Fibroblast of pulmonary artery (primary cell): ENCODE results near the gene HNRNPA3.

ENCODE experiments used
- DNase-seq: peaks from one replicate; pipeline ENCODE4 v3.0.0-alpha.2; 2010; ENCODE audit warnings: low read depth
- H3K4me3 ChIP-seq: replicated peaks from 2 replicates; pipeline ENCODE4 v1.5.1; 2011; ENCODE audit warnings: low read depth, mild to moderate bottlenecking, control low read depth, low read length, moderate library complexity
- TF ChIP-seq, protein P1 (sequence below): IDR thresholded peaks from 2 replicates; pipeline ENCODE4 v1.5.1; 2011; ENCODE audit warnings: mild to moderate bottlenecking, control low read depth, low read length, inconsistent platforms; ENCODE audit errors: missing control alignments

HNRNPA3 gene

DNA sequence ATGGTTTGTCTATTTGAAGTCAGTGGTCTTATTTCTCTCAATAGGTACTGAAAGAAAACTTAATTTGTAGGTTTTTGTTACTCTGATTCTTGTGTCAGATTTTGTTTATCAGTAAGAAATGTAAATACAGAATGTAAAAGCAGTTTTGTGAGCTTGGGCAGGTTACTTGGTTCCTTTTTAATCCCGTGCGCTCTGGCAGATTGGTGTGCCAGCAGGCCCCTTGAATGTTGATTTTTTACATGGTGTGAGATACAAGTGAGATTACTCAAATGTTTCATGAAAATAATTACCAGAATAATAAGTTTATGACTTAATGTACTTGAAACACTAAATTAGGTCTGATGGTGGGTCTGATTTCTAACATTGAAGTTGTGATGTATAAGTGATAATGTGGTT is 13.4 kb downstream of the HNRNPA3 start:
- DNase-seq: no peak
- H3K4me3 ChIP-seq: no peak overlapping the region
- TF ChIP-seq, protein P1, sequence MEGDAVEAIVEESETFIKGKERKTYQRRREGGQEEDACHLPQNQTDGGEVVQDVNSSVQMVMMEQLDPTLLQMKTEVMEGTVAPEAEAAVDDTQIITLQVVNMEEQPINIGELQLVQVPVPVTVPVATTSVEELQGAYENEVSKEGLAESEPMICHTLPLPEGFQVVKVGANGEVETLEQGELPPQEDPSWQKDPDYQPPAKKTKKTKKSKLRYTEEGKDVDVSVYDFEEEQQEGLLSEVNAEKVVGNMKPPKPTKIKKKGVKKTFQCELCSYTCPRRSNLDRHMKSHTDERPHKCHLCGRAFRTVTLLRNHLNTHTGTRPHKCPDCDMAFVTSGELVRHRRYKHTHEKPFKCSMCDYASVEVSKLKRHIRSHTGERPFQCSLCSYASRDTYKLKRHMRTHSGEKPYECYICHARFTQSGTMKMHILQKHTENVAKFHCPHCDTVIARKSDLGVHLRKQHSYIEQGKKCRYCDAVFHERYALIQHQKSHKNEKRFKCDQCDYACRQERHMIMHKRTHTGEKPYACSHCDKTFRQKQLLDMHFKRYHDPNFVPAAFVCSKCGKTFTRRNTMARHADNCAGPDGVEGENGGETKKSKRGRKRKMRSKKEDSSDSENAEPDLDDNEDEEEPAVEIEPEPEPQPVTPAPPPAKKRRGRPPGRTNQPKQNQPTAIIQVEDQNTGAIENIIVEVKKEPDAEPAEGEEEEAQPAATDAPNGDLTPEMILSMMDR: no peak

DNA sequence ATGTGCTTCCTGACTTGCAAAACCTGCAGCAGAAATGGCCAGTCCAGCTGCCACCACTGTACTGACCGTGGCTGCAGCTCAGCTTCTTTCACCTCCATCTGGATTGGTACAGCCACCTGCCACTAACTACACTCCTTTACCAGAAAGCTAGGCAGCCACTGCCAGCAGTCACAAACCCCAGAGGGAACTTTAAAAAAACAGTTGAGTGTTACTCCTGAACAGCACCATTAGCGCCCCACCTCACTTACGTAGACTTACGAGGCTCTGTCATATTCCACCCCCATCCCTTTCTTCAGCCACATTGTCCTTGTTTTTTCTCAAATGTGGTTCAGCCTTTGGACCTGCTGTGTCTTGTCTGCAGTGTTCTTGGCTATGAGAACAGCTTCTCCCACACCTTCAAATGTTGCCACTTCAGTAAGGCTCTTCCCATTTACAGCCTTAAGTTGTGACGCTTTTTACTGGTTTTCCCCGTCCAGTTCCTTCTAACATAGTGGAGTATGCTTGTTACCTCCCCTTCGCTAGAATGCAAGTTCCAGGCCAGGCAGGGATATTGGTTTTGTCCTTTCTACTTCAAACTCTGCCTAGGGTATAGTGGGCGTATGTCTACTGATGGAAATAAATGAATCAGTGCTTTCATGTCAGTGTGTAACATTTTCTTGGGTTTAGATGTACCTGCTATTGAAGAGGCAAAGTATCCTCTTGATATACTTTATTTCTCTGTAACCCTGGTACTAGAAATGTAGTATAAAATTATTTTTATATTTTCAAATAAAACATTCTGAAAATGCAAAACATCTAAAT is 17.0 kb downstream of the HNRNPA3 start:
- TF ChIP-seq, protein P1: no peak
- H3K4me3 ChIP-seq: no peak overlapping the region
- no peak for DNase-seq

DNA sequence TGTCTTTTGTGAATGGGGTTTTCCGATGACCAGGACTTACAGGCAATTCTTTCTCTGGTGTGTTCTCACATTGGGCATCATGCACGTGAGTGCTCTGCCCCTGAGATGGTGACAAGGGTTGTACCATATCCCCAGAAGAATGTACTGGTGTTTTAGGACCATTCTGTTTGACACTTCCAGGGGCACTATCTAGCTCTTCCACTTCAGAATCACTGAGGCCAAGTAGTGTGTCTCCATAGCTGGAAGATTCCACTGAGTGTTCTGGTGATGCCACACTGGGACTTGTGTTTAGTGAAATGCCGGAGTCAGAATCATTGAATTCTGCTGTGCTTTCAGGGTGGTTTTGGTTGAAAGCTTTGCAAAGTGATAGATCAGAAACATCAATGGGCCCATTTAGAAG is 18.7 kb downstream of the HNRNPA3 start:
- no peak for DNase-seq
- no peak overlapping the region for H3K4me3 ChIP-seq
- TF ChIP-seq, protein P1: no peak

DNA sequence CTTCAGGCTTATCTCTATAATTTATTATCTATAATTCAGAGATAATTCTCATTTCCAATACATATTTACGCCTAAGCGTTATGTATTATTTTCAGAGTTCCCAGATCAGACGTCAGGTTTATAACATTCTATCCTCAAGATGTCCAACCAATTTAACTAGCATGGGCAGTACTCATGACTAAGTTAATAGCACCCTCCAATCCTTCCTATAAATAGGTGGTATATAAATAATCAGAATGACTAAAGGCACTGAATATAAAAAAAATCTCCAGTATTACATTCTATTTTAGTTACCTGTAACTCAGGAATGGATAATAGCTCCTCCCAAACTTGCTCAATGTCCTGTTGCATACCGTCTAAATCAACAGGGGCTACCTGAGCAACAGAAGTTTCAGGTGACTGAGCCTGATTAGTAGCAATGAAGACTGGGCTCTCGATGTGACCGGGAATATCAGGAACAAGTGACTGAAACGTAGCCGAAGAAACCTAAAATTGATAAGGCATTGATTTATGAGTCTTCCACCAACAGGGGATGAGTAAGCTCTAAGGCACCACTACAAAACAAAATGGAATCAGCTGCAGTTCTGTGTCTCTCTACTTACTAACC is 19.6 kb downstream of the HNRNPA3 start:
- TF ChIP-seq, protein P1: no peak

DNA sequence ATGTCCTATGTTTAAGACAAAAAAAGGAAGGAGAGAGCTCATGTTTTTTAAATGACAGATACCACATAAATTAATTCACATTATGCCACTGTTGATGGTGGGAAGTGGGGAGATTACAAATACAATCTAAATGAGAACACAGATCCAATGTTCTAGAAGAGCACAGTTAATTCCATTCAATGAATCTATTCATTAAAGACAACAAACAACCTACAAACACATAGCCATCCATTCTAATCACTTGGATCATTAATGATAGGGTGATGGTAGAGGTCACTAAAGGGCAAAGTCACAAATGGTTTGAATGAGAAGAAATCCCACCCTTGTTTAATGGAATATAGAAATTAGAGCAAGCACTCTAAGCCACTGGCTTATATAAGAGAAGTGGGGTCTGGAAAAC is 21.7 kb downstream of the HNRNPA3 start:
- no peak overlapping the region for H3K4me3 ChIP-seq
- TF ChIP-seq, protein P1: no peak
- DNase-seq: no peak

More for the DNA sequence above, 19.6 kb downstream of the HNRNPA3 start:
- DNase-seq: no peak
- no peak overlapping the region for H3K4me3 ChIP-seq

DNA sequence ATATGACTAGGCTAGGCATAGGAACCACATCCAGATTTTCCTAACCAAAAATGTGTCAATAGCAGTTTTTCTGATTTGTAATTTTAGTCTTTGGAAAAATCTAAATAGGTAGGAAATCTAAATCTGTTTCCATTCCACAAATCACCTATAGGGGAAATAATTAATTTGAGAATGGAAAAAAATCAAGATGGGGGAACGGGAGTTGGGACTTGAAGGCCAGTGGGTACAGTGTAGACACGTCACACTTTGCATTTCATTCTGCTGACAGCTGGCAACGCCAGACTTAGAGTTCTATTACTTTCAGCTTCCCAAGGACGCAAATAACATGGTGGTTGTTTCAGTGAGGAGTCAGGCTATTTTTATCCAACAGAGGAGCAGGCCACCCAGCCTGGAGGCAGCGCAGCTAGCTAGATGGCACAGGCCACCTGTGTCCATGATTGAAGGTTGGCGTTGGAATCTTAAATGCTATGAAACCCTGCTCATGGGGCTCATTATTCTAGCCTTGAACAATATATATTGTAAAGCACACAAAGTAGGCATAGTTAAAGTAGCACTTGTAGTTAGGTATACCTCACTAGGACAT is 23.4 kb downstream of the HNRNPA3 start:
- TF ChIP-seq, protein P1: no peak
- H3K4me3 ChIP-seq: no peak overlapping the region
- no peak for DNase-seq

DNA sequence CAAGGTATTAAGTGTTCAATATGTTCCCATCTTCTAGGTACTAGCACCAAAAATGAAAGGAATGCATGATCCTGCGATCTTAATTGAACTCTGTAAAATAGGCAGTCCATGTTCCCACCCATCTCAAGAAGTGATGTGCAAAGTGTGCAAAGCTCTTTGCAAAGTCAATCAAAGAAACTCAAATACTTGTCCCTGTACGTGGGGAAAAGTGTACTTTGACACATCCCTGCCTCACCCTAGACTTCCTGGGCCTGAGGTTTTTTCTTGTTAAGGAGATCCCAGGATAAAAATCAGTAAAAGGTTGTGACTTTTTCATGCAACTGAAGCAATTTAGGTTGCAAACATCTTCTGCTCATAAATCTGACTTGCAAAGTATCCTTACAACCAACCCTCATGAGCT is 25.3 kb downstream of the HNRNPA3 start:
- H3K4me3 ChIP-seq: no peak overlapping the region
- no peak for DNase-seq
- TF ChIP-seq, protein P1: no peak
